ENCODE measurements around the gene OTUD3. TPM values are rescaled to one million over a fixed set of nuclear protein-coding genes. Genes with fewer than 3 reads are reported as not detected.

The OTUD3 gene
- total and polyA plus RNA-seq, 9 of the 15 experiments (the other 6 are each of a cell fraction or from before 2014, with no cell fraction given): 2.0 to 16.6 (median 11.0) TPM

DNA sequence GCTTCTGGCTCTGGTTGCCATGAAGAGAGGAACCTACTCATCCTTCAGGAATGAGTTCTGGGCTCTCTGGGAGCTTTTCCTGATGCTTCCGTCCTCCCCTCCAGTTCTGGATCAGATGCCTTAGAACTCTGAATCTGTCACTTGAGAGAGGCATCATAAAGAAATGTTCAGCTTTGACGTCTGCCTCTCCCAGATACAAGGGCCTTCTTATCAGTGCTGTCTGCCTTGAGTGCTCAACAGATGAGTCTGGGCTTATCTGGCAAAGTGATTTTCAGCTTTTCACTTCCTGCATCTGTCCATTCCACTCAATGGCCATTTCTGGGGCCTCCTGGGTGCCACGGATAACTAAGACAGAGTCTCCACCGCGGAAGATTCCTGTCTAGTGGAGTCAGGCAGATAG lies 12.3 kb upstream of the OTUD3 start (continued):
- TF ChIP-seq ZBTB2 (IDR thresholded peaks at IDR 0.05) (no peak; the same call in 1 of the 2 replicates), POLR2H (tag; IDR thresholded peaks at IDR 0.05; ENCODE audit: low read depth) (no peak), NONO (IDR thresholded peaks at IDR 0.05; ENCODE audit: low read depth in 2 of 2, low read length in 1 of 2) (peak in 1 of 2 experiments; percentile 72; a peak in 1 of 4 replicates), RCOR1 (IDR thresholded peaks at IDR 0.05; ENCODE audit: borderline replicate concordance in 1 of 2, low read depth in 2 of 2, low read length in 2 of 2) (peak; percentile 96 to 100), NFIX (CRISPR knock-in tag; IDR thresholded peaks at IDR 0.05; ENCODE audit: low read depth) (no peak), YY1 (IDR thresholded peaks at IDR 0.05; ENCODE audit: borderline replicate concordance in 1 of 3, control insufficient read depth in 1 of 3, extremely low read depth in 1 of 3, insufficient read depth in 3 of 3, insufficient read length in 1 of 3, insufficient replicate concordance in 2 of 3, low read depth in 1 of 3, low read length in 2 of 3) (no peak), SIN3A (IDR thresholded peaks at IDR 0.05; ENCODE audit: borderline replicate concordance in 2 of 2, control insufficient read depth in 1 of 2, low read depth in 2 of 2, low read length in 2 of 2) (no peak), MTA2 (IDR thresholded peaks at IDR 0.05; ENCODE audit: low read depth) (peak; percentile 99), ZNF583 (CRISPR knock-in tag; IDR thresholded peaks at IDR 0.05) (peak; percentile 83; the same call in 1 of the 2 replicates), ZC3H4 (CRISPR knock-in tag; IDR thresholded peaks at IDR 0.05; ENCODE audit: borderline replicate concordance) (no peak), NR2C2 (CRISPR knock-in tag; IDR thresholded peaks at IDR 0.05) (no peak), NR2C2 (tag; IDR thresholded peaks at IDR 0.05) (no peak), RBM17 (IDR thresholded peaks at IDR 0.05; ENCODE audit: borderline replicate concordance, low read depth, low read length) (no peak), TCF3 (CRISPR knock-in tag; IDR thresholded peaks at IDR 0.05) (peak; percentile 99), ZBTB5 (IDR thresholded peaks at IDR 0.05) (no peak), ADNP (tag; IDR thresholded peaks at IDR 0.05) (no peak), MECOM (CRISPR knock-in tag; IDR thresholded peaks at IDR 0.05) (peak; percentile 90), HMGN3 (IDR thresholded peaks at IDR 0.05; ENCODE audit: borderline replicate concordance, extremely low read depth, insufficient read length, low read depth, low read length) (peak; percentile 94), ILK (tag; IDR thresholded peaks at IDR 0.05; ENCODE audit: borderline replicate concordance, low read depth) (peak; percentile 58; the same call in 1 of the 2 replicates)
- TF ChIP-seq, protein P1, sequence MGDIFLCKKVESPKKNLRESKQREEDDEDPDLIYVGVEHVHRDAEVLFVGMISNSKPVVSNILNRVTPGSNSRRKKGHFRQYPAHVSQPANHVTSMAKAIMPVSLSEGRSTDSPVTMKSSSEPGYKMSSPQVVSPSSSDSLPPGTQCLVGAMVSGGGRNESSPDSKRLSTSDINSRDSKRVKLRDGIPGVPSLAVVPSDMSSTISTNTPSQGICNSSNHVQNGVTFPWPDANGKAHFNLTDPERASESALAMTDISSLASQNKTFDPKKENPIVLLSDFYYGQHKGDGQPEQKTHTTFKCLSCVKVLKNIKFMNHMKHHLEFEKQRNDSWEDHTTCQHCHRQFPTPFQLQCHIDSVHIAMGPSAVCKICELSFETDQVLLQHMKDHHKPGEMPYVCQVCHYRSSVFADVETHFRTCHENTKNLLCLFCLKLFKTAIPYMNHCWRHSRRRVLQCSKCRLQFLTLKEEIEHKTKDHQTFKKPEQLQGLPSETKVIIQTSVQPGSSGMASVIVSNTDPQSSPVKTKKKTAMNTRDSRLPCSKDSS (IDR thresholded peaks at IDR 0.05; ENCODE audit: low read depth, partially characterized antibody): no peak
- TF ChIP-seq, protein P2, sequence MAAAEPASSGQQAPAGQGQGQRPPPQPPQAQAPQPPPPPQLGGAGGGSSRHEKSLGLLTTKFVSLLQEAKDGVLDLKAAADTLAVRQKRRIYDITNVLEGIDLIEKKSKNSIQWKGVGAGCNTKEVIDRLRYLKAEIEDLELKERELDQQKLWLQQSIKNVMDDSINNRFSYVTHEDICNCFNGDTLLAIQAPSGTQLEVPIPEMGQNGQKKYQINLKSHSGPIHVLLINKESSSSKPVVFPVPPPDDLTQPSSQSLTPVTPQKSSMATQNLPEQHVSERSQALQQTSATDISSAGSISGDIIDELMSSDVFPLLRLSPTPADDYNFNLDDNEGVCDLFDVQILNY (CRISPR knock-in tag; IDR thresholded peaks at IDR 0.05): no peak
